ENCODE data around the gene CCDC171.

CCDC171 gene

GRCh38 chr9:15901572-15901971, 348.7 kb downstream of the CCDC171 start:
- DNase-seq, result no peak

GRCh38 chr9:15909297-15909696, 356.5 kb downstream of the CCDC171 start:
- DNase-seq, result no peak

- no peak for DNase-seq
Measured at GRCh38 chr9:15915711-15916110, 362.9 kb downstream of the CCDC171 start.

- DNase-seq, result no peak
Measured at GRCh38 chr9:15927161-15927560, 374.3 kb downstream of the CCDC171 start.

GRCh38 chr9:15935661-15936305, 382.9 kb downstream of the CCDC171 start:
- no peak for DNase-seq

- DNase-seq, result no peak
Measured at GRCh38 chr9:15936306-15936921, 383.6 kb downstream of the CCDC171 start.

- no peak for DNase-seq
Measured at GRCh38 chr9:15942831-15943424, 390.1 kb downstream of the CCDC171 start.

- no peak for DNase-seq
Measured at GRCh38 chr9:15944341-15944740, 391.5 kb downstream of the CCDC171 start.

GRCh38 chr9:15959663-15960062, 406.8 kb downstream of the CCDC171 start:
- no peak for DNase-seq

GRCh38 chr9:15961217-15961616, 408.4 kb downstream of the CCDC171 start:
- no peak for DNase-seq

GRCh38 chr9:15965246-15965745, 412.5 kb downstream of the CCDC171 start:
- no peak for DNase-seq

- no peak for DNase-seq
Measured at GRCh38 chr9:15966471-15966870, 413.6 kb downstream of the CCDC171 start.

GRCh38 chr9:15967068-15967467, 414.2 kb downstream of the CCDC171 start:
- DNase-seq, result no peak

GRCh38 chr9:15972760-15973159, 419.9 kb downstream of the CCDC171 start:
- DNase-seq, result no peak

- no peak for DNase-seq
Measured at GRCh38 chr9:15975101-15975778, 422.4 kb downstream of the CCDC171 start.

GRCh38 chr9:15977438-15977837, 424.6 kb downstream of the CCDC171 start:
- no peak for DNase-seq

GRCh38 chr9:15982182-15982581, 429.3 kb downstream of the CCDC171 start:
- DNase-seq, result no peak

GRCh38 chr9:15999422-16000339, 446.8 kb downstream of the CCDC171 start:
- no peak for DNase-seq

GRCh38 chr9:16000811-16001210, 448.0 kb downstream of the CCDC171 start:
- no peak for DNase-seq

GRCh38 chr9:16001856-16002255, 449.0 kb downstream of the CCDC171 start:
- DNase-seq, result no peak

- no peak for DNase-seq
Measured at GRCh38 chr9:16002816-16003215, 450.0 kb downstream of the CCDC171 start.

- DNase-seq, result no peak
Measured at GRCh38 chr9:16003785-16004184, 450.9 kb downstream of the CCDC171 start.

- DNase-seq, result no peak
Measured at GRCh38 chr9:16004613-16005012, 451.8 kb downstream of the CCDC171 start.
